HepG2 (cell line): ENCODE results near the gene FER1L5. TPM values are rescaled to one million over a fixed set of nuclear protein-coding genes. Genes with fewer than 3 reads are reported as not detected.
A peak's percentile ranks its signal among the peaks of the same experiment; 100 is the strongest.

Source experiments
- ARNT2 ChIP-seq: sonication (generic); formaldehyde crosslinking; IDR thresholded peaks from 2 replicates; pipeline ENCODE4 v1.8.0; 2022; ENCODE audit warnings: mild to moderate bottlenecking, low read depth, missing genetic modification reagents, moderate library complexity
- ARNTL ChIP-seq: sonication (generic); formaldehyde crosslinking; IDR thresholded peaks from 2 replicates; pipeline ENCODE4 v1.4.0; 2020; ENCODE audit warnings: mild to moderate bottlenecking, missing genetic modification reagents
- CHCHD3 ChIP-seq: sonication (generic); formaldehyde crosslinking; IDR thresholded peaks from 2 replicates; pipeline ENCODE4 v1.8.0; 2022; ENCODE audit warnings: mild to moderate bottlenecking, missing genetic modification reagents, moderate library complexity
- FOSL1 ChIP-seq: sonication (generic); formaldehyde crosslinking; IDR thresholded peaks from 2 replicates; pipeline ENCODE4 v1.9.0; 2021; ENCODE audit warnings: missing genetic modification reagents, borderline replicate concordance
- FOXO4 ChIP-seq: sonication (generic); formaldehyde crosslinking; conservative IDR thresholded peaks from 2 replicates; pipeline ENCODE4 v1.8.1; 2023; ENCODE audit warnings: missing genetic modification reagents
- GTF3A ChIP-seq: sonication (generic); formaldehyde crosslinking; conservative IDR thresholded peaks from 2 replicates; pipeline ENCODE4 v1.4.0; 2020; ENCODE audit warnings: mild to moderate bottlenecking, missing genetic modification reagents
- HOXA7 ChIP-seq: sonication (generic); formaldehyde crosslinking; IDR thresholded peaks from 2 replicates; pipeline ENCODE4 v1.8.1; 2022; ENCODE audit warnings: mild to moderate bottlenecking, missing genetic modification reagents, moderate library complexity
- KLF9 ChIP-seq: IDR thresholded peaks from 2 replicates; pipeline ENCODE4 v1.6.1; 2016; ENCODE audit warnings: low read depth
- PCBP2 ChIP-seq: fragments of 200-400 bp; formaldehyde crosslinking; optimal IDR thresholded peaks from 2 replicates; pipeline ENCODE3; 2018; ENCODE audit warnings: low read length, low read depth; ENCODE audit not compliant: poor library complexity, severe bottlenecking
- POLR2G ChIP-seq: fragments of 200-400 bp; formaldehyde crosslinking; IDR thresholded peaks from 2 replicates; pipeline ENCODE4 v1.6.1; 2018; ENCODE audit warnings: mild to moderate bottlenecking, low read depth, low read length, moderate library complexity
- SMAD1 ChIP-seq: sonication (generic); formaldehyde crosslinking; IDR thresholded peaks from 2 replicates; pipeline ENCODE4 v1.4.0; 2020; ENCODE audit warnings: missing genetic modification reagents, low read depth, mild to moderate bottlenecking, borderline replicate concordance
- SP4 ChIP-seq: sonication (generic); formaldehyde crosslinking; IDR thresholded peaks from 2 replicates; pipeline ENCODE4 v1.8.1; 2023; ENCODE audit warnings: mild to moderate bottlenecking, missing genetic modification reagents
- TCF7 ChIP-seq: sonication (generic); IDR thresholded peaks from 2 replicates; pipeline ENCODE4 v1.6.1; 2016; ENCODE audit warnings: antibody characterized with exemption, low read depth
- TP53 ChIP-seq: sonication (generic); formaldehyde crosslinking; conservative IDR thresholded peaks from 2 replicates; pipeline ENCODE4 v1.4.0; 2020; ENCODE audit warnings: missing genetic modification reagents
- ZBTB39 ChIP-seq: sonication (generic); formaldehyde crosslinking; IDR thresholded peaks from 2 replicates; pipeline ENCODE4 v1.5.0; 2020; ENCODE audit warnings: missing genetic modification reagents
- ZBTB7B ChIP-seq: sonication (generic); formaldehyde crosslinking; IDR thresholded peaks from 2 replicates; pipeline ENCODE4 v1.4.0; 2020; ENCODE audit warnings: missing genetic modification reagents
- ZFYVE20 ChIP-seq: sonication (generic); formaldehyde crosslinking; IDR thresholded peaks from 2 replicates; pipeline ENCODE4 v1.8.0; 2023; ENCODE audit warnings: low read depth, mild to moderate bottlenecking, moderate library complexity, missing genetic modification reagents, borderline replicate concordance
- ZKSCAN8 ChIP-seq: IDR thresholded peaks from 2 replicates; pipeline ENCODE4 v1.6.1; 2016; ENCODE audit warnings: borderline replicate concordance, missing genetic modification reagents, missing compliant biosample characterization
- ZNF281 ChIP-seq: sonication (generic); formaldehyde crosslinking; IDR thresholded peaks from 2 replicates; pipeline ENCODE4 v1.4.0; 2020; ENCODE audit warnings: missing genetic modification reagents, borderline replicate concordance
- ZNF460 ChIP-seq: sonication (generic); formaldehyde crosslinking; IDR thresholded peaks from 2 replicates; pipeline ENCODE4 v1.5.1; 2020; ENCODE audit warnings: missing genetic modification reagents, mild to moderate bottlenecking, borderline replicate concordance
- ZNF569 ChIP-seq: sonication (generic); formaldehyde crosslinking; IDR thresholded peaks from 2 replicates; pipeline ENCODE4 v1.5.0; 2020; ENCODE audit warnings: mild to moderate bottlenecking, missing genetic modification reagents, moderate library complexity, borderline replicate concordance
- ZNF747 ChIP-seq: sonication (generic); formaldehyde crosslinking; IDR thresholded peaks from 2 replicates; pipeline ENCODE4 v1.8.1; 2023; ENCODE audit warnings: missing genetic modification reagents, mild to moderate bottlenecking, borderline replicate concordance
- ZNF768 ChIP-seq: sonication (generic); formaldehyde crosslinking; IDR thresholded peaks from 2 replicates; pipeline ENCODE4 v1.4.0; 2020; ENCODE audit warnings: missing genetic modification reagents
- polyA plus RNA-seq, 8 experiments: library from polyadenylated mRNA; depleted of rRNA in 3 of 8; stranded (reverse) in 7 of 8; unstranded in 1 of 8; fragments of >200 nt; fragmentation: Illumina TruSeq in 4 of 8; extraction: Trizol in 4 of 8; gene quantifications; 2 replicates each; pipeline versions ENCODE4 v1.2.1 to v1.2.3, GENCODE V29; 2011 to 2016; ENCODE audit warnings: low read depth in 4 of 8, missing spikeins in 1 of 8, mixed read lengths in 1 of 8; ENCODE audit not compliant: insufficient read depth in 1 of 8
- total RNA-seq, 5 experiments: library from RNA; depleted of rRNA; stranded (reverse); fragments of >200 nt; fragmentation: Illumina TruSeq; extraction: Trizol; gene quantifications; 2 replicates each; pipeline ENCODE4 v1.2.3, GENCODE V29; 2016; ENCODE audit warnings: low read depth in 1 of 5

Gene FER1L5
- total and polyA plus RNA-seq, 2 of the 13 experiments (the other 11 are each of a cell fraction or from before 2014, with no cell fraction given) = 0.02 to 0.08 TPM

GRCh38 chr2:96601382-96602292 is 40.9 kb upstream of the FER1L5 start (continued):
- no peak for TF ChIP-seq ZFYVE20
- peak; percentile 79; the same call in 1 of the 2 replicates for TF ChIP-seq ZKSCAN8 (CRISPR knock-in tag)
- TF ChIP-seq SP4 (CRISPR knock-in tag) = peak; percentile 58
- no peak for TF ChIP-seq TP53 (CRISPR knock-in tag)
- TF ChIP-seq ZNF768 = no peak
- TF ChIP-seq ZNF460 = no peak; the same call in 1 of the 2 replicates
- TF ChIP-seq FOXO4 (CRISPR knock-in tag) = no peak
- 0 out of 2 replicates have a peak, but pooled peaks have one; percentile 67 for TF ChIP-seq ZBTB39
- TF ChIP-seq ZNF747 (CRISPR knock-in tag) = no peak
- no peak for TF ChIP-seq TCF7
- TF ChIP-seq FOSL1 (CRISPR knock-in tag) = no peak
- TF ChIP-seq POLR2G = peak; percentile 46
- TF ChIP-seq HOXA7 (CRISPR knock-in tag) = no peak
- TF ChIP-seq ARNT2 (CRISPR knock-in tag) = peak; percentile 20; the same call in 1 of the 2 replicates
- no peak for TF ChIP-seq PCBP2
- TF ChIP-seq ARNTL (CRISPR knock-in tag) = peak; percentile 84
- TF ChIP-seq SMAD1 = no peak
- TF ChIP-seq ZNF569 = no peak
- no peak for TF ChIP-seq GTF3A (CRISPR knock-in tag)
- peak; percentile 82; the same call in 1 of the 2 replicates for TF ChIP-seq KLF9 (CRISPR knock-in tag)
- TF ChIP-seq CHCHD3 (CRISPR knock-in tag) = no peak
- TF ChIP-seq ZBTB7B (CRISPR knock-in tag) = peak; percentile 94
- peak; percentile 100 for TF ChIP-seq ZNF281
